Activated B cell treated with CpG ODN at 0.5 μM for 24 hours (primary cell): ENCODE results near the gene KCTD19. TPM values are rescaled to one million over a fixed set of nuclear protein-coding genes. Genes with fewer than 3 reads are reported as not detected.

ENCODE experiments used
- ATAC-seq: fragments of 200-7000 bp; cut with Tn5 transposase; one replicate; pipeline ENCODE4 v1.10.0; 2021; ENCODE audit warnings: low read depth, mild to moderate bottlenecking, moderate library complexity
- CTCF ChIA-PET: fragments of 350-600 bp; sonication (Branson Sonifier 250); formaldehyde crosslinking; loops from one replicate; lab custom pipeline; 2021; ENCODE audit warnings: antibody characterized with exemption; lab: Charles Lee
- POLR2A ChIA-PET: fragments of 350-600 bp; sonication (Branson Sonifier 250); formaldehyde crosslinking; loops from one replicate; lab custom pipeline; 2021; ENCODE audit warnings: antibody characterized with exemption; lab: Charles Lee
- DNase-seq: peaks from one replicate; pipeline ENCODE4 v3.0.0; 2022
- H3K27ac Mint-ChIP-seq: one replicate; pipeline ENCODE4 v1.8.0; 2020; ENCODE audit warnings: mixed read lengths
- H3K27me3 Mint-ChIP-seq: one replicate; pipeline ENCODE4 v1.8.0; 2021; ENCODE audit warnings: mixed read lengths
- H3K36me3 Mint-ChIP-seq: one replicate; pipeline ENCODE4 v1.8.0; 2021; ENCODE audit warnings: low read depth, mixed read lengths
- H3K4me1 Mint-ChIP-seq: one replicate; pipeline ENCODE4 v1.8.0; 2021; ENCODE audit warnings: mixed read lengths
- H3K4me3 Mint-ChIP-seq: one replicate; pipeline ENCODE4 v1.8.0; 2020; ENCODE audit warnings: mild to moderate bottlenecking, mixed read lengths
- H3K9me3 Mint-ChIP-seq: one replicate; pipeline ENCODE4 v1.8.0; 2020; ENCODE audit warnings: mixed read lengths
- CTCF ChIP-seq: fragments of 200-600 bp; IDR thresholded peaks from one replicate; pipeline ENCODE4 v1.8.0; 2022; ENCODE audit warnings: antibody characterized with exemption, mild to moderate bottlenecking
- intact Hi-C: fragments of 100-400 bp; cut with micrococcal nuclease; formaldehyde crosslinking; loops from one replicate; pipeline ENCODE4 v1.15.1; 2024
- total RNA-seq: library from RNA; stranded (reverse); gene quantifications from 2 replicates; pipeline ENCODE4 v1.2.3, GENCODE V29; 2022

Gene KCTD19
- total RNA-seq, 1 donor from 2014 or later, result not detected

DNA sequence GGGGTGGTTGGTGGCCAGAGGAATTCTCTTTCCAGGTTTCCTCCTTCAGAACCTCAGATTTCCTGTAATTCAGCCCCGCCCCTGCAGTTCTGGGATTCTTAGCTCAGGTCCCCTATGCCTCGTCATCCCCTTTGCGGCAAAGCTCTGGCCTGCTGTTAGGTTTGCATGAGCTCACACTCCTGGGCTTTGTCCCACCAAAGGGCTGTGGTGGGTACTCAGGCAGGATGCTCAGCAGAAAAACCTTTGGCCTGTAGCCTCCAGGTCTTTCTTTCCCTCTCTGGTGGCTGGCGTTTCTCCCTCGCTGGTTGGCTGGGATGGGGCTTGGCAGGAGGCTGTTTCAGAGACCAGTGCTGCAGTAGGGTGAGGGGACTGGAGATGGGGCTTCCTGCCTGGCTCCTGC is 56.8 kb downstream of the KCTD19 start:
- no peak overlapping the region for H3K27ac Mint-ChIP-seq

DNA sequence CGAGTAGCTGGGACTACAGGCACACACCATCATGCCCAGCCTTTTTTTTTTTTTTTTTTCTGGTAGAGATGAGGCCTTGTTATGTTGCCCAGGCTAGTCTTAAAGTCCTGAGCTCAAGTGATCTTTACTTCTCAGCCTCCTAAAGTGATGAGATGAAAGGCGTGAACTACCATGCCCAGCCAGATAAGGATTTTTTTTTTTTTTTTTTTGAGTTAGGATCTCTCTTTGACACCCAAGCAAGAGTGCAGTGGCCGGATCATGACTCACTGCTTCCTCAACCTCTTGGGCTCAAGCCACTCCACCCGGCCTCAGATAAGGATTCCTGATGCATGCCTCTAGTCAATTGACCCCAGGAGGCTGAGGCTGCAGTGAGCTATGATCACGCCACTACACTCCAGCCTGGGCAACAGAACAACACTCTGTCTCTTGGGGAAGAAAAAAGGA is 58.4 kb downstream of the KCTD19 start:
- ChIA-PET CTCF (interaction anchor here (0.6 kb wide), 1 partner anchor 215 kb away, joined by 3 read pairs; no protein-coding TSS in a partner anchor), POLR2A (no interaction called here)
- intact Hi-C loops, result no loop called here
- Mint-ChIP-seq H3K4me3 (no peak overlapping the region), H3K9me3 (no peaks in the 10 kb centered on the region), H3K27ac (no peak overlapping the region), H3K4me1 (no peaks in the 10 kb centered on the region), H3K36me3 (peaks cover 3% of the 10 kb centered on the region), H3K27me3 (peaks cover 2% of the 10 kb centered on the region)
- no peak for TF ChIP-seq CTCF
- DNase-seq, result no peak
- no peak for ATAC-seq

More for the DNA sequence above, 56.8 kb downstream of the KCTD19 start:
- peaks cover 3% of the 10 kb centered on the region for H3K36me3 Mint-ChIP-seq
- intact Hi-C loops, result no loop called here
- POLR2A ChIA-PET, result no interaction called here
- DNase-seq (no peak), ATAC-seq (no peak)
- TF ChIP-seq CTCF, result no peak
- no peaks in the 10 kb centered on the region for H3K9me3 Mint-ChIP-seq
- H3K27me3 Mint-ChIP-seq, result no peaks in the 10 kb centered on the region
- H3K4me3 Mint-ChIP-seq, result no peak overlapping the region
- CTCF ChIA-PET, result no interaction called here
- H3K4me1 Mint-ChIP-seq, result no peaks in the 10 kb centered on the region

GRCh38 chr16:67265834-67266233 is 60.7 kb downstream of the KCTD19 start:
- no peaks in the 10 kb centered on the region for H3K9me3 Mint-ChIP-seq
- CTCF ChIA-PET, result no interaction called here
- no peak overlapping the region for H3K4me3 Mint-ChIP-seq
- DNase-seq (no peak), ATAC-seq (no peak)
- peaks cover 5% of the 10 kb centered on the region for H3K27me3 Mint-ChIP-seq
- TF ChIP-seq CTCF, result no peak
- no peak overlapping the region for H3K27ac Mint-ChIP-seq
- intact Hi-C loops, result no loop called here
- H3K36me3 Mint-ChIP-seq, result no peaks in the 10 kb centered on the region
- no peaks in the 10 kb centered on the region for H3K4me1 Mint-ChIP-seq
- POLR2A ChIA-PET, result no interaction called here

DNA sequence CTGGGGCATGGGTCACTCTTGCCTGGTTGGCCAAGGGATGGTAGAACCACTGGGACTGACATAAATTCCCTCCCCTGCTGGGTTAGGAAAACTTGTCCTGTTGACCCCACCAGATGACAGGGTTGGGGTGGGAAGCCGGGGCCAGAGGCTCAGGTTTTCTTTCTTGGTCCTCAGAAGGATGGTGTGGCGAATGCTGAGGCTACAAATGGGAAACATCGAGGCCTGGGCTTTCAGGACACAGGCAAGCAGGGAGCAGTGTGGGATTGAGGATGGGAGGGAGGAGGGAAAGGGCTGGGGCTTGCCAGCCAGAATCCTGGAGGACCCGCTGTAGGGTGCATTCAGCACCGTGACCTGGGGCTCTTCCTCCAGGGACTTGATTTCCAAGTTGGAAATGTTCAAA is 61.7 kb downstream of the KCTD19 start:
- POLR2A ChIA-PET, result no interaction called here
- TF ChIP-seq CTCF, result no peak
- CTCF ChIA-PET, result interaction anchor here (0.7 kb wide), 1 partner anchor 38 kb away, joined by 3 read pairs; the partner anchor contains the start of gene TMEM208

GRCh38 chr16:67264277-67264676 is 62.3 kb downstream of the KCTD19 start:
- no peak for TF ChIP-seq CTCF
- ATAC-seq (no peak), DNase-seq (no peak)
- peaks cover 5% of the 10 kb centered on the region for H3K27me3 Mint-ChIP-seq
- ChIA-PET POLR2A (no interaction called here), CTCF (interaction anchor here (0.7 kb wide), 1 partner anchor 38 kb away, joined by 3 read pairs; the partner anchor contains the start of gene TMEM208)
- H3K36me3 Mint-ChIP-seq, result no peaks in the 10 kb centered on the region
- H3K4me3 Mint-ChIP-seq, result no peak overlapping the region
- H3K27ac Mint-ChIP-seq, result no peak overlapping the region
- intact Hi-C loops, result loop anchor here (5.0 kb wide), 1 partner anchor 203 kb away; no protein-coding TSS in a partner anchor
- H3K4me1 Mint-ChIP-seq, result no peaks in the 10 kb centered on the region
- H3K9me3 Mint-ChIP-seq, result no peaks in the 10 kb centered on the region

More for the DNA sequence above, 61.7 kb downstream of the KCTD19 start:
- no peaks in the 10 kb centered on the region for H3K9me3 Mint-ChIP-seq
- ATAC-seq (no peak), DNase-seq (no peak)
- H3K27me3 Mint-ChIP-seq, result peaks cover 5% of the 10 kb centered on the region
- no peak overlapping the region for H3K27ac Mint-ChIP-seq
- intact Hi-C loops, result loop anchor here (5.0 kb wide), 1 partner anchor 202 kb away; no protein-coding TSS in a partner anchor
- no peaks in the 10 kb centered on the region for H3K36me3 Mint-ChIP-seq
- H3K4me3 Mint-ChIP-seq, result no peak overlapping the region
- no peaks in the 10 kb centered on the region for H3K4me1 Mint-ChIP-seq
